HG03060 (cell line): ENCODE results near the gene CMTM5.
"Not testable (repeated sequence)": the region's sequence is repeated elsewhere in the genome, so short reads cannot be mapped to it uniquely, and the experiment has no call there.

Source experiments
- ATAC-seq: cut with Tn5 transposase; IDR thresholded peaks from one replicate; pipeline ENCODE4 v1.9.1; 2021; ENCODE audit warnings: low read depth, moderate number of reproducible peaks; ENCODE audit not compliant: unreplicated experiment

Gene CMTM5

DNA sequence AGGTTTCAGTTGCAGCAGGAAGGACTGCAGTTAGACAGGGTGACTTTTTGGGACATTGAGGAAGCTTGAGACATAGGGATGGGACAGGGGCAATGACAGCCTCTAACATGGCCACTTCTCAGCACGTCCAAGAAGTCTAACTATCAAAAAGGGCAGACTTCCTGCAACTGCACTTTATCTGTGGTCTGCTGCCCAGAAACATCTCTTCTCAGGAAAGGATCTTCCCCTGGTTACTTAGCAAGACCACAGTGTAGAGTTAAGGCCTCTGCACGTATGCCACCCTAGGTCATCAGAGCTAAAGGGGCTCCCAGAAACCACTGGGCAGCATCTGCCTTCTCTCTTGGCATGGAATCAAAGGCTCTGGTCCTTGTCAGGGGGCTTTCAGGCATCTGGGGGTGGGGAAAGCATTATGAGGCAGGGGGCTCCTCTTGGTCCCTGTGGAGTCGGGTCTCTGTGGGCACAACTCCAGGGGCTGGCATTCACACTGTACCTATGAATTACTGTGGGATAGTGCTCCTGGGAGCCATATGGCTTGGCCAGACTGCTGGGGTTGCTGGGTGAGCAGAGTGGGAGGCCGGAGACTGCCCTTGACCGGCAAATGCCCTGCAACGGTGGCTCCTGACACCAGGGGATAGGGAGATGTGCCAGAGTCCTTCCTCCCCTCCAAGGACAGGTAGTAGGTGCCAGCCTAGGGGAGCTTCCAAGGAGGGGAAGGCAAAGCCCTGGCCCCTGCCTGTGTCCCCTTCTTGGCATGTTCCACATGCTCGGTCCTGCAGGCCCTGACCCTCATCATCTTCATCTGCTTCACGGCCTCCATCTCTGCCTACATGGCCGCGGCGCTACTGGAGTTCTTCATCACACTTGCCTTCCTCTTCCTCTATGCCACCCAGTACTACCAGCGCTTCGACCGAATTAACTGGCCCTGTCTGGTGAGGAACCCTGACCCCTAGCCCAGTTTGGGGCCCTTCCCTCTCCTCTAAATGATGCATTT, 1.0 kb downstream of the CMTM5 start:
- no peak for ATAC-seq

DNA sequence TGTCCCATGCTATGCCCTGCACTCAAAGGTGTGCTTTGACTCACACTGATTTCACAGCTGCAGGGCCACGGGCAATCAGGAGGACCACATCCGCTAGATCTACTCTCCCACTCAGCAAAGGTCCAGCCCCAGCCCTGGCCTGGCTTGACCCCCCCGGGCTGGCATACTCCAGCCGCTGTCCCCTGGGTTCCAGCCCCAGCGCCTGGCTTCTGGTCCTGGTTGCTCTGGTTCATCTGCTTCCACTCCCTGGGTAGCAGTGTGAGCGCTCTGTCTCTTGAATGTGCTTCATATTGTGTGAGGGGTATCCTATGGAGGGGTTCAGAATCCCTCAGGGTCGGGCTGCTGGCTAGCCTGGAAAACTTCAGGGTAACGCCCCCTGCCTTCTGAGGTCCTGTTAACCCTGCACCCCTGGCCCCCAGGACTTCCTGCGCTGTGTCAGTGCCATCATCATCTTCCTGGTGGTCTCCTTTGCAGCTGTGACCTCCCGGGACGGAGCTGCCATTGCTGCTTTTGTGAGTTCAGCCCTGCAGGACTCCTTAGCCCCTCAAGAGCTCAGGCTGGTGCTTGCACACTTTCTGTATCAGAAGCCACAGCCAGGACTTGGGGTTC, 1.9 kb downstream of the CMTM5 start:
- ATAC-seq = no peak

DNA sequence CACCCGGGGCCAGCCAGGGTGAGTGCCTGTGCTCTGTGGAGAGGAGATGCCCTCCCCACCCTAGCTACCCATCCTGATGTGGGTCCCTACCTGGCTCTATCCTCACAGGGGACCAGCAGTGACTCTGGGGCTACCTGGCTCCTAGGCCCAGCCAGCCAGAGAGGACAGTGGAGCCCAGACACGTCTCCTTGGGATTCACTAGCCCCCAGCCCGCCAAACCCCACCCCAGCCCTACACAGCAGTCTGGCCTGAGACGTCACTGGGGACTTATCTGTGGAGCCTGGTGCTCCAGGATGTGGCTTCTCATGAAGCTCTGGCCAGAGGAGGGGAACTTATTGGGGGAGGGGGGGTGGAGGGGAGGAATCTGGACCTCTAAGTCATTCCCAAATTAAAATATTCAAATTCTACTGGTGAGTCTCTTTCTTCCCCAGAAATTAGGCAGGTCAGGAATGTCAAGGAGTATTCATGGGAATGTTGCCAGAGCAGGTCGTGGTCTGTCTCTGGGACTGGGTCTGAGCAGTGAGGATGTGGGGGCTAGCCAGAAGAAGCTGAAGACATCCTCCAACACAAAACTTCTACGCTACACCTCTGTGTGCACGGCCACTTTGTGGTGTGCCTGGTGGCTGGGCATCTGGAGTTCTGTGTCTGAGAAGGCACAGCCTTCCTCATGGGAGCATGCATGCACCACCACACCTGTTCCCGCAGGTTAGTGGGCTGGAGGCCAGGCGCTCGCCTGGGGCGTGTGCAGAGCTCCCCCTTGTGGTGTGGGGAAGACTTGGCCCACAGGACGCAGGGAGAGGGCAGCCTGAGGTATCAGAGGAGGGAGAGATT, 2.7 kb downstream of the CMTM5 start:
- ATAC-seq = no peak

DNA sequence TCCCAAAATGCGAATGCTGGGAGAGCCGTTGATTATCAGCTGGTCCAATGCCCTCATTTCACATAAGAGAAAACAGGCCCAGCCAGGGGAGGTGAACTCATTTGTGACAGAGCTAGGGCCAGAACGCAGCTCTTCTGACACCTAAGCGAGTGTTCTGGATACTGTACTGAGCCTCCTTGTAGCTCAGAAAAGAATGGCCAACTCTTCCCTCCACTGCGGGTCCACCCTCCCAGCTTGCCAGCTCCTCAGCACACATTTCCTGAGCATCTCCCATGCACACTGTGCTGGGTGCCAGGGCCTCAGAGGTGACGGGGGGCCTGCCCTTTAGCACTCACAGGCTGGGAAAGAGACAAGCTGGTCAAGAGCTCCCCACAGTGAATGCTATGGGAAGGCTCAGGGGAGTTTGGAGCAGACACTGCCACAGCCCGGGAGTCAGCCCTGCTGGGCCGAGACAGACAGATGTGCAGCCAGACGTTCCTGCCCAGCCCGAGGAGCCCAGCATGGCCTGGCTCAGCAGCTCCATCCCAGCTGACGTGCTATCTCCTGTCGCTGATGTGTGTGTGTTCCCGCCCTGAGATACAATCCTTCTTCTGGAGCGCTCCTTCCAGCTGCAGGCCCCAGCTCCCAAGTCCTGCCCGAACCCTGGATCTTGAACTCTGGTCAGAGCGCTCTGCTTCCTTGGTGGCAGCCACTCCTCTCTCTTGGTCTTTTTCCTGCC, 3.5 kb downstream of the CMTM5 start:
- no peak for ATAC-seq

DNA sequence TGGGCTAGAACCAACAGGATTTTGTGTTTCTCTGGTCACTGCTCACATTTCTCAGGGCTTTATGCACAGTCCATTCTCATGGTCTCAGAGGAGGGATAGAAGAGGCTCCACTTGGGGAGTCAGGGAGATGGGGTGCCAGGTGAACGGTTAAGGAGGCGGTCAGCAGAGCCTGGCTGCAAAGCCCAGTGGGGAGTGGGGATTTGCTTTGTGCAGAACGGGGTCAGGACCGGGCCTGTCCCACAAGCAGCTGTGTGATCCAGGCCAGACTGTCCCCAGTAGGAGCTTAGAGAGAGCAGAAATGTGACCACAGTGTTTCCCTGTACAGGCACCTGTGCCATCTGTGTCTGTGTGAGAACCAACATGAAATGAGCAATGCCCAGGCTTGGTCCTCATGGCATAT, 4.1 kb downstream of the CMTM5 start:
- no peak for ATAC-seq

DNA sequence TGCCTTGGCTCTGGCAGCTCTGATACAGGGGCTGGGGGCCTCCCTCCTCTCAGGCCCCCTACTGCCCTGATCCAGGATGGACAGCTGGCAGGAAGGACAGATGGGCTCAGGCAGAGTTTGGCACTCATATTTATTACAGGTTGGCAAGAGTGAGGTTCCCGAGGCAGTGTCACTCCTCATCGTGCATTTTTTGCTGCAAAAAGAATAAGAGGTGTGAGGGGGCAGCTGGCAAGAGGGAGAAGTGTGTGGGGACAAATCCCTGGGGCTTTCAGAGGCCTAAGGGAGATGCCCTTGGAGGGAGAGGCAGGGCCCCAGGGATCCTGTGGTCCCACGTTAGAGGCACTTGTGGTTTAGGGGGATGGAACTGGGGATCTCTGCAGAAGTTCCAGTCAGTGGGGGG, 5.0 kb downstream of the CMTM5 start:
- no peak for ATAC-seq

DNA sequence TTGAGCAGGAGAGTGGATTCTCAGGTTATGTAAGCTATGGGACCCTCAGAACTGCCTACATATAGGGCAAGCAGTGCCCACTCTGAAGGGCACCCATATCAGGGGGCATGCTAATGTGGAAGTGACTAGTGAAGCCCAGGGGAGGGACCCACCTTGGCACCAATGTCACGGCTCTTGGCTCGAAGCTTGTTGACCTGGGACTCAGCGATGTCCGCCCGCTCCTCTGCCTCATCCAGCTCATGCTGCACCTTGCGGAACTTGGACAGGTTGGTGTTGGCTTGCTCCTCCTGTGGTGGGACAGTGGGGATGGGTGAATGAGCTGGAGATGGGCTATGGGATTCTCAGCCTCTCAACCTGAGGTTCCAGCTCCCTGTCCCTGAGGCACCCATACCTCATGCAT, 5.4 kb downstream of the CMTM5 start:
- no peak for ATAC-seq

DNA sequence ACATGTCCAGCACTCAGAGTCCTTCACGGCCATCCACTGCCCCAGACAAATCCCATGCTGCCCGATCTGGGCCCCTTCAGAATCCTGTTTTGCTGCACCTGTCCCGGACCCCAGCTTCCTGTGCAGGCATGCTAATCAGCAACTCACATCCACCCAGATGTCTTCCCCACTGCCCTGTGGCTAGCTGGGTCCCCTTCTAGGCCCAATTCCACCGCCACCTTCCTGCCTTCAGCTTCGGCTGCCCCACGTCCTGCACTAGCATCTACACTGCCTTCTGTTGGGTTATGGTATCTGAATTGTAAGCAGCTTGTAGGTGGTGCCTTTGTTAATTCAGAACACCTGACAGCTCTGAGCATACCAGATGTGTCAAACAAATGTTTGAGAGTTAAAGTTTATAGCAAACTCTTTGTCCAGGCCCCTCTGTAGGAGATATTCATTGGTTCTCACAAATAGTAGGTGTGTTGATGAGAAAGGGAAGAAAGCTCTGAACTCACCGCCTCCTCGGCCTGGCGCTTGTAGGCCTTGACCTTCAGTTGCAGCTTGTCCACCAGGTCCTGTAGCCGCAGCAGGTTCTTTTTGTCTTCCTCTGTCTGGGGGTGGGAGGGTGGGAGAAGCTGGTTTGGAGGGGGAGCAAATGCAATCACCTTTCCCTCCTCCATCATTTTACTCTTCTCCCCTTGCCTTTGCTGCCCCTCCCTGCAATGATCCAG, 6.0 kb downstream of the CMTM5 start:
- ATAC-seq = no peak

DNA sequence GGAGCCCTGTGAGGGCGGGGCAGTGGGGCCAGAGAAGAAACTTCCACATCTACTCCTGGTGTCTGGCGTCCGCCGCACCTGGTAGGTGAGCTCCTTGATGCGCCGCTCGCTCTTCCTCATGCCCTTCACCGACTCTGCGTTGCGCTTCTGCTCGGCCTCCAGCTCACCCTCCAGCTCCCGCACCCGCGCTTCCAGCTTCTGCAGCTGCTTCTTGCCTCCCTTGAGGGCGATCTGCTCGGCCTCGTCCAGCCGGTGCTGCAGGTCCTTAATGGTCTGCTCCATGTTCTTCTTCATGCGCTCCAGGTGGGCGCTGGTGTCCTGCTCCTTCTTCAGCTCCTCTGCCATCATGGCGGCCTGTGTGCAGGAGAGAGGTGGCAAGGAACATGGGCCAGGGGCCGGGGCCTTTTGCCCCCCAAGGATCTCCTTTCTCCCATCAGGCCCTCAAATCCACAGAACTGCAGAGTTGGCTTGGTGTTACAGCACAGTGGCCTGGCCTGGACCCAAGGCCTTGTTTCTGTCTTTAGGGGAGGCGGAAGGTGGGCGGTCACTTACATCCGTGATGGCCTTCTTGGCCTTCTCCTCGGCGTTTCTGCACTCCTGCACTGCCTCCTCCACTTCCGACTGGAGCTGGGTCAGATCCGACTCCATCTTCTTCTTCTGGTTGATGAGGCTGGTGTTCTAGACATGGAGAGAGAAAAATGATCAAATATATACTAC, 7.7 kb downstream of the CMTM5 start:
- no peak for ATAC-seq

DNA sequence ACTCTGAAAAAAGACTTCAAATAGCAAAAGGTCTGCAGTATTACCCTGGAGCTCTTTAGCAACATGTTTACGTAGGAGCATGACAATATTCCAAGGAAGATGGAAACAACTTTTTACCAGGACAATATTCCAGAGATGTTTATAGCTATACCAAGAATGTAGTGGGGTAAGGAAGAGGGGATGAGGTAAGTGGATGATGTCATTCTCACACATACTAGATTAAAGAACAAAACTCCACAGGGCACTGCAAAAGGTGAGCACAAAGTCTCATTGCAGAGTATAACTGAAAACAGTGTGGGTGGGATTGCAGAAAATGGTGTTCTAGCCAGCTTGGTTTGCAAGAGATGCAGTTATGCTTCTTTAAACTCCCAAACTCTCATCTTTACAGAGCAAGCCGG, 8.4 kb downstream of the CMTM5 start:
- no peak for ATAC-seq

DNA sequence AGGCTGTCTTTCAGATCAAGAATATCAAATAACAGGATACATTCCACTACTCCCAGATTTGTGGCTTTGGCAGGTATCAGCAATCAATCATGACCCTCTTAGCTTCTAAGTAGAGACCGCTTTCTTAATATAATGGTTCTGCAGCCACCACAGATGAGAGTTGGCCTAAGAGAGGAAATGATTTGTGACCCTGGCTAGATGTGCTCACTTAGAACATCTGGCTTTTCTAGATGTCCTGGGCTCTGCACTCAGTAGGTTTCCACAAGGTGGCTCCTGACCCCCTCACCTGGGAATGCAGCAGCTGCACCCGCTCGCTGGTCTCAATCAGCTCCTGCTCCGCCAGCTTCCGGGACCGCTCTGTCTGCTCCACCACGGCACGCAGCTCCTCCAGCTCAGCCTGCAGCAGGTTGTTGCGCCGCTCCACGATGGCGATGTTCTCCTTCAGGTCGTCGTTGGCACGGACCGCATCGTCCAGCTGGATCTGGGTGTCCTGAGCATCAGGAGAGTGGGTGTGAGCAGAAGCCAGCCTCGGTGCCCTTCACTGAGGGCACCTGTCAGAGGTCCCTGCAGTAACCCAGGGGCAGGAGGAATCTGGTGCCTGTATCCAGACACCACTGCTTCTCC, 8.9 kb downstream of the CMTM5 start:
- ATAC-seq = no peak

DNA sequence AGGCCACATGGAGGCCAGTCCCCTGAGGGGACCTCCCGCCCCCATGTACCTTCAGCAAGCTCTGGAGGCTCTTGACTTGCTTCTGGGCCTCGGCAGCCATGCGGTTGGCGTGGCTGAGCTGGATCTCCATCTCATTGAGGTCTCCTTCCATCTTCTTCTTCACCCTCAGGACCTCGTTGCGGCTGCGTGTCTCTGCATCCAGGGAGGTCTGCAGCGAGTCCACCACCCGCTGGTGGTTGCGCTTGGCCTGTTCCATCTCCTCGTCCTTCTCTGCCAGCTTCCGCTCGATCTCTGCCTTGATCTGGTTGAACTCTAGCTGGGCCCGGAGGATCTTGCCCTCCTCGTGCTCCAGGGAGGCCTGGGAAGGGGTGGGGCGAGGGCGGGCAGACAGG, 9.4 kb downstream of the CMTM5 start:
- ATAC-seq = not testable (repeated sequence)

DNA sequence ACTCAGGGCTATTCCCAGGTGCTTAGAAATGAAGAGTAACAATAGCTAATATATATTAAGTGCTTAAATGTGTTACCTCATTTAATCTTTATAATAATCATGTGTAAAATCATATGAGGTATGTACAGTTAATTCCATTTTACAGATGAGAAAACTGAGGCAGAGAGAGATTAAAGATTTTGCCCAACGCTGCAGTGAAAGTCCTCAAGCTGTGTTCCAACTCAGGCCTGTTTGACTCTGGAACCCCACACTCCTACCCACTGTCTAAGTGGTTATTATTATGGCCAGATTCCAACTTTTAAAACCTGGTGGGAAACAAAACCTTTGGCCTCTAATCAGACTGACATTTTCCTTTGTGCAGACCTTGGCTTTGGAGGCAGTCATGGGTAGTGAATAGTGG, 10.2 kb downstream of the CMTM5 start:
- ATAC-seq = no peak

DNA sequence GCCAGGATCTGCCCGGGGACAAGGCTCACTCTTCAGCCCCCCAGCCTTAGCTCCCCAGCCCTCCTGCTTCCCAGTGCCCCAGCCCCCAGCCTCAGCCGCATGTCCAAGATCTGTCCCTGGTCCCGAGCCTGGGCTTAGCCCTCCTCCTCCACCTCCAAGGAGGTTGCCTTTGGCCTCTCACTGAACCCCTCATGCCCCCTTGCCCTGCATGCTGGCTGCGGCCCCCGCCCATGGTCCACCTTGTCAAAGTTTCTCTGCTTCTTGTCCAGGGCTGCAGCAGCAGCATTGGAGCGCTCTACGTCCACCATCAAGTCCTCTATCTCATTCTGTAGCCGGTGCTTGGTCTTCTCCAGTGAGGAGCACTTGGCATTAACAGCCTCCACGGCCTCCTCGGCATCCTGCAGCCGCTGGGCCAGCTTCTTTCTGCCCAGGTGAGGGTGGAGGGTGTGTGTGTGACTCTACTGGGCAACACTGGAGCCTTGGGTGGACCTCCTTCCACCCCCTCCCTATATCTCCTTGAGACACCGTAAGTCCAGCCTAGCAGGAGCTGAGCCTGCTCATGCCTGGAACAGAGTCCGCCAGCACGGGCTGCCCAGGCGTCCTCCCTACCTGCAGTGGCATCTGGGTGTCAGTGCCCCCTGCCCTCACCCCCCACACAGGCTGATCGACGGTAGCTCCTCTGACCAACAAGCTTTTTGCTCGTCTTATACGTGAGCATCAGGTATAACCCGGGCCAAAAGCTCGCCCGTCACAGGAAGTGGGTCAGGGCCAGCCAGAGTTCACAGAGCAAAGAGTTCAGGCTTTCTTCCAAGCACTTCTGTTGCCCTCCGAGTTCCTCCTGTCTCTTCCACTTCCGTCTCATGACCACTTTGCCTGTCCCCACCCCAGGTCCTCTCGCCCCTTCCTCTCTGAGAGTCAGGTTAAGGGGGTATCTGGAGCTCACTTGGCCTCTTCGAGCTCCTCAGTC, 11.4 kb downstream of the CMTM5 start:
- no peak for ATAC-seq

DNA sequence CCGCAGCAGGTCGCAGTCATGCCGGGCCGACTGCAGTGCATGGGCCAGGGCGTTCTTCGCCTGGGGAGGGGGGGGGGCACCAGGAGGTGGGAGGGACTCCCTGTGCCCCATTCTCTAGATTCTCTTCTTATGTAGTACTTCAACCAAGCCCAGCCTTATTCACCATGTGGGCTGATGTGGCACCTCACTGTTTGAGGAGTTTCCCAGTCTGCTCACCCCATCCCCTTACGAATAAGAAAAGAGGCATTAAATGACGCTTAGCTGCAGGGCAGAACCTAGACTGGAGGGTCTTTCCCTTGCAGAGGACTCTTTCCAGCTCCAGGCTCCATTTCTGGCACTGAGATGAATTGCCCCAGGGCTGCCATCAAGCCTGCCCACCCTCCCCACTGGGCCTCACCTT, 12.2 kb downstream of the CMTM5 start:
- no peak for ATAC-seq

DNA sequence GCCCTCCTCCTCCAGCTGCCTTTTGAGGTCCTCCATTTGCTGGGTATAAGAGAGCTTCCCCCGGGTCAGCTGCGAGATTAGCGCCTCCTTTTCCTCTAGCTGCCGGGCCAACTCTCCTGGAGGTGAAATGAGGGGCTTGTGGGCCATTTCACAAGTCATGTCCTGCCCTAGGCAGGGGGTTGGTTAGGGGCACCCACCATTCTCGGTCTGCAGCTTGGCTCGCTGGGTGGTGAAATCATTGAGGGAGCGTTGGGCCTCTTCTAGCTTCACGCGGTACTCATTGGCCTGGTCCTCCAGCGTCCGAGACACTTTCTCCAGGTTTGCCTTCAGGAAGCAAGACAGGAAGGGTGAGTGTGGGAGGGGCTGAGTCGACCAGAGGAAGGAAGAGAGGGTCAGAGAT, 12.6 kb downstream of the CMTM5 start:
- no peak for ATAC-seq

DNA sequence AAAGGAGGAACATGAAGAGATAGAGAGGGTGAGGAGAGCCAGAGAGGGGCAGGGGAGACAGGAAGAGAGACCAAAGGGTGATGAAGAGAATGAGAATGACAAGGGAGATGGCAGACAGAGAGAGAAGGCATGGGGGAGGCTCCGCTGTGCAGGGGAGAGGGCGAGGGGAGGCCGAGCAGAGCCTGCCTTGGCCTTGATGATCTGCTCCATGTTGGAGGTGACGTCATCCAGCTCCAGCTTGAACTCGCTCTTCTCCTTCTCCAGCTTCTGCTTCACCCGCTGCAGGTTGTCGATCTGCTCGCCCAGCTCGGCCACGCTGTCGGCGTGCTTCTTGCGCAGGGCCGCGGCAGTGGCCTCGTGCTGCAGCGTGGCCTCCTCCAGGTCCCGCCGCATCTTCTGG, 13.0 kb downstream of the CMTM5 start:
- ATAC-seq = not testable (repeated sequence)

DNA sequence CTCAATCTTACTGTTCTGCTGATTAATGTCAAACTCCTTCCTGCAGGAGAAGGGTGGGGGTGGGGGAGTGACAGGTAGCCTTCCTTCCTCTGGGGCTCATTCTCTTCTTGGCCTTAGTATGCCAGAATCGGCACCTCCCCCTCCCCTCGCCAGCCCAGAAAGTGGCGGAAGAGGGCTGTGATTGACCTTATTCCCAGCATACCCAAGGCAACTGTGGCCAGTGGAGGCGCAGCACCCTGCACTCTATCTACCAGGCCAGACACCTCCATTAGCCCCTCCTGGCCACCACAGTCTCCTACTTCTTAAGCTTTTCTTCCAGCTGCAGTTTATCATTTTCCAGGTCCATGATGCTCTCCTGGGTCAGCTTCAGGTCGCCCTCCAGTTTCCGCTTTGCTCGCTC, 15.8 kb downstream of the CMTM5 start:
- ATAC-seq = no peak
